Mesothelial cell of epicardium (in vitro differentiated cells): Measurements from ENCODE around the gene PCNT. TPM values are rescaled to one million over a fixed set of nuclear protein-coding genes. Genes with fewer than 3 reads are reported as not detected.

Experiments used
- DNase-seq, 2 experiments: peaks; one replicate each; pipeline ENCODE4 v3.0.0; 2021; ENCODE audit warnings: low spot score in 2 of 2; ENCODE audit not compliant: unreplicated experiment in 2 of 2
- H3K27ac Mint-ChIP-seq: 2 replicates; pipeline ENCODE4 v1.8.0; 2021; ENCODE audit warnings: mixed read lengths
- H3K27me3 Mint-ChIP-seq: 2 replicates; pipeline ENCODE4 v1.8.0; 2021; ENCODE audit warnings: low read depth, mixed read lengths
- H3K36me3 Mint-ChIP-seq: 2 replicates; pipeline ENCODE4 v1.8.0; 2021; ENCODE audit warnings: mixed read lengths
- H3K4me1 Mint-ChIP-seq: 2 replicates; pipeline ENCODE4 v1.8.0; 2021; ENCODE audit warnings: mixed read lengths
- H3K4me3 Mint-ChIP-seq: 2 replicates; pipeline ENCODE4 v1.8.0; 2021; ENCODE audit warnings: mild to moderate bottlenecking, moderate library complexity, mixed read lengths
- H3K9me3 Mint-ChIP-seq: 2 replicates; pipeline ENCODE4 v1.8.0; 2021; ENCODE audit warnings: mixed read lengths
- total RNA-seq: library from RNA; stranded (reverse); gene quantifications from 3 replicates; pipeline ENCODE4 v1.2.1, GENCODE V29; 2021
- TF ChIP-seq, protein P1 (sequence below): fragments of 200-600 bp; sonication (generic); IDR thresholded peaks from one replicate; pipeline ENCODE4 v1.5.0; 2021; ENCODE audit warnings: antibody characterized with exemption; ENCODE audit not compliant: unreplicated experiment

PCNT gene
- total RNA-seq, 1 donor from 2014 or later, result 41.8 TPM

DNA sequence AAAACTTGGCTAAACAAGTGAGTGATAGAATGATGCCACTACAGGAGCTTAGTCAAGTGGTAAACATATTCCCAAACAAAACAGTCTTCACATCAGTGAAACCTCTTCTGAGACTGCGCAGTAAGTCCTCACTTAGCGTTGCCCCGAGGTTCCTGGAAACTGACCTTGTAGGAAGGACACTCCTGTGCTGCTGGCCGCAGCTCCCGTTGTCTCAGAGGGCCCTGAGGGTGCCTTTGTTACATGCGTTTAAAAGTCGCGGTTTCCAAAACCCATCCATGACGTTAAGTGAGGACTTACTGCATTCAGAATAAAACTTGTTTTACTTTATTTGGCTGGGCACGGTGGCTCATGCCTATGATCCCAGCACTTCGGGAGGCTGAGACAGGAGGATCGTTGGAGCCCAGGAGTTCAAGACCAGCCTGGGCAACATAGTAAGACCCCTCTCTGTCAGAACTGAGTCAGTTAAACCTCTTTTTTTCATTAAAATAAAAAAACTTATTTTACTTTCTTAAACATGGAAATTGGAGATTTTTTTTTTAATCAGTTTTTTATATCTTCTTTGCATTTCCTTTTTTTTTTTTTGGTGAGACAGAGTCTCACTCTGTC lies 98.8 kb downstream of the PCNT start:
- Mint-ChIP-seq H3K9me3 (no peaks in the 10 kb centered on the region), H3K27ac (no peak overlapping the region), H3K36me3 (peaks cover 12% of the 10 kb centered on the region), H3K27me3 (no peaks in the 10 kb centered on the region), H3K4me1 (no peaks in the 10 kb centered on the region), H3K4me3 (no peak overlapping the region)
- DNase-seq, result no peak
- TF ChIP-seq, protein P1, sequence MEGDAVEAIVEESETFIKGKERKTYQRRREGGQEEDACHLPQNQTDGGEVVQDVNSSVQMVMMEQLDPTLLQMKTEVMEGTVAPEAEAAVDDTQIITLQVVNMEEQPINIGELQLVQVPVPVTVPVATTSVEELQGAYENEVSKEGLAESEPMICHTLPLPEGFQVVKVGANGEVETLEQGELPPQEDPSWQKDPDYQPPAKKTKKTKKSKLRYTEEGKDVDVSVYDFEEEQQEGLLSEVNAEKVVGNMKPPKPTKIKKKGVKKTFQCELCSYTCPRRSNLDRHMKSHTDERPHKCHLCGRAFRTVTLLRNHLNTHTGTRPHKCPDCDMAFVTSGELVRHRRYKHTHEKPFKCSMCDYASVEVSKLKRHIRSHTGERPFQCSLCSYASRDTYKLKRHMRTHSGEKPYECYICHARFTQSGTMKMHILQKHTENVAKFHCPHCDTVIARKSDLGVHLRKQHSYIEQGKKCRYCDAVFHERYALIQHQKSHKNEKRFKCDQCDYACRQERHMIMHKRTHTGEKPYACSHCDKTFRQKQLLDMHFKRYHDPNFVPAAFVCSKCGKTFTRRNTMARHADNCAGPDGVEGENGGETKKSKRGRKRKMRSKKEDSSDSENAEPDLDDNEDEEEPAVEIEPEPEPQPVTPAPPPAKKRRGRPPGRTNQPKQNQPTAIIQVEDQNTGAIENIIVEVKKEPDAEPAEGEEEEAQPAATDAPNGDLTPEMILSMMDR, result no peak

DNA sequence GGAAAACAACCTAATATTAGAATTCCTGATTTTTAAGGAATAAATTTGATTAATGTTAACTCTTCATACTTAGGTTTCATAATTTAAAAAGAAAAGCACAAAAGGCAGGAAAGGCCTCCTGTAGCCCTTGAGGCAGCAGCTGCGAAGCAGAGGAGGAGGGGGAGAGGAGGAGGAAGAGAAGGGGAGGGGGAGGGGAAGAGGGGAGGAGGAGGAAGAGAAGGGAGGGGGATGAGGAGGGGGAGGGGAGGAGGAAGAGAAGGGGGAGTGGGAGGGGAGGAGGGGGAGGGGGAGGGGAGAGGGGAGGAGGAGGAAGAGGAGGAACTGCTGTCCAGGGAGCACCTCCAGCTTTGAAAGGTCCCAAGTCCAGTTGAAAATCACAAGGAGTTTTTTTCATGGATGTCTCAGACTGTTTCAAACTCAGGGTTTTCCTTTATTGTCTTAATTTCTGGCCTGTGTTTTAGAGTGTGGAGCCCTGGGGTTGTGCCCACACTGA lies 99.6 kb downstream of the PCNT start:
- TF ChIP-seq, protein P1, result no peak
- Mint-ChIP-seq H3K9me3 (no peaks in the 10 kb centered on the region), H3K4me1 (no peaks in the 10 kb centered on the region), H3K27me3 (no peaks in the 10 kb centered on the region), H3K27ac (no peak overlapping the region), H3K4me3 (no peak overlapping the region), H3K36me3 (peaks cover 12% of the 10 kb centered on the region)
- no peak for DNase-seq

DNA sequence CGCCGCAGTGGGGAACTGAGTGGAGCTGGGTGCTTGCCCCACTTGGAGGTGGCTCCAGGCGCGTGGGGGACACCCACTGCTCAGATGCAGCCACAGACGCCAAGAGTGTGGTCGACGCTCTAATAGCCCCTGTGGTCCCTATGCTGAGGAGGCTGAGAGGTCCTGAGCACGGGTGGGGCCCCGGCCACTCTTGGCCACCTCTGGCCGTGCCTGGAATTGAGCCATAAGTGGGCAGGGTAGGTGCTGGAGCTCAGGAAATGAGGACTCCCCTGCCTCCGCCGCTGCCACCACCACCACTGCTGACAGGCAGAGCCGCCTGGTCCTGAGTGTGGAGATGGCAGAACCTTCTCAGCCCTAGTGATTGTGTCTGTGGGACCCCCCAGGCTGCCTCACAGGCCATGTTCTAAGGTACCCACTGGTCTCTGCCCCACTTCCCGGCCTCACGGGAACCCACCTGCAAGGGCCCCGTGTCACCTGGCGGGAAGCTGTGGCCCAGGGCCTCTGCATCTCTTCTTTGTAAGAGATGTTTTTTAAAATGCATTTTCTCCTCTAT lies 100.2 kb downstream of the PCNT start:
- Mint-ChIP-seq H3K4me3 (no peak overlapping the region), H3K27me3 (no peaks in the 10 kb centered on the region), H3K9me3 (no peaks in the 10 kb centered on the region), H3K36me3 (peaks cover 8% of the 10 kb centered on the region), H3K4me1 (no peaks in the 10 kb centered on the region), H3K27ac (no peak overlapping the region)
- DNase-seq, result no peak
- TF ChIP-seq, protein P1, result no peak

DNA sequence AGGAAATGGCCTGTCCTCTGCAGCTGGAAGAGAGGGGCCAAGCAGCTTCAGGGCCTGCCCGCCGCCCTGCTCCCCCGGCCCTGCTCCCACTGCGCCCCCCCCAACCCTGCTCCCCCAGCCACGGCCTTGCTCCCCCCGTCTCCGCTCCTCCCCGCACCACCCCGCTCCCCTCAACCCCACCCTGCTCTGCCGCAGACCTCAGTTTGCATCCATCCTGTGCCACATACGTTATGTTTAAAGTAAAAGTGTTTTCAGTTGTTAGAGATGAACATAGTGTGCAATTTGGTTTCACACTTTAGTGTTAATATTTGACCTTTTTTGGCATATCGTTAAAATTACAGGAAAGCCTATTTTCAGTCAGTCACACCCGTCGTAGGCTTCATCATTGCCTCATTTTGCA lies 100.7 kb downstream of the PCNT start:
- no peak for DNase-seq
- peaks cover 8% of the 10 kb centered on the region for H3K36me3 Mint-ChIP-seq
- H3K27me3 Mint-ChIP-seq, result no peaks in the 10 kb centered on the region
- TF ChIP-seq, protein P1, result no peak
- no peaks in the 10 kb centered on the region for H3K9me3 Mint-ChIP-seq
- no peak overlapping the region for H3K27ac Mint-ChIP-seq
- H3K4me1 Mint-ChIP-seq, result no peaks in the 10 kb centered on the region
- no peak overlapping the region for H3K4me3 Mint-ChIP-seq

DNA sequence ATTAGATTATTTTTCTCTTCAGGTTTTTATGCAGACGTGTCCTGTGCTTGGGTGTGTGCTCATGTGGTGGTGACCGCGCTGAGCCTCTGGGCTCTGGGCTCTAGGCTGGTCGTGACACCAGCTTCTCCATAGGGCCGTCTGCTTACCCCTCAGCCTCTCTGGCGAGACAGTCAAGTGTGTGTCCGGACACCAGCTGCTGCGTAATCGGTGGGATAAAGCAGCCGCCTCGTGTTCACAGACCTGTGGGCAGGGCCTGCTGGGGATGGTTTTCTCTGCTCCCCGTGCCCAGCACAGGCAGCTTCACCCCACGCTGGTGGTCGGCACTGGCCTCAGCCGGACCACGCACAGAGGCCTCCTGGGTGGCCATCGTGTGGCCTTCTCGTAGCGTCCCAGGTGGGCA lies 101.1 kb downstream of the PCNT start:
- peaks cover 10% of the 10 kb centered on the region for H3K36me3 Mint-ChIP-seq
- DNase-seq, result no peak
- H3K27ac Mint-ChIP-seq, result no peak overlapping the region
- no peaks in the 10 kb centered on the region for H3K27me3 Mint-ChIP-seq
- TF ChIP-seq, protein P1, result no peak
- H3K4me3 Mint-ChIP-seq, result no peak overlapping the region
- H3K4me1 Mint-ChIP-seq, result no peaks in the 10 kb centered on the region
- no peaks in the 10 kb centered on the region for H3K9me3 Mint-ChIP-seq
